Prostate gland (tissue), 2 donors: ENCODE data around the gene IKZF4. TPM values are rescaled to one million over a fixed set of nuclear protein-coding genes. Genes with fewer than 3 reads are reported as not detected.

ENCODE experiments used
- DNase-seq: peaks from one replicate; pipeline ENCODE4 v3.0.0-alpha.2; 2019; ENCODE audit warnings: low spot score
- H3K27ac ChIP-seq, 2 donors: fragments of 200-600 bp; sonication (generic); 2 replicates each; pipeline ENCODE4 v1.5.1; 2017 to 2019
- H3K27me3 ChIP-seq: fragments of 200-600 bp; sonication (generic); replicated peaks from 2 replicates; pipeline ENCODE4 v1.5.1; 2019; ENCODE audit not compliant: insufficient read depth
- H3K36me3 ChIP-seq, 2 donors: fragments of 200-600 bp; sonication (generic); 1 replicate in 1 of 2; 2 replicates in 1 of 2; pipeline versions ENCODE4 v1.5.1 to v1.8.1; 2017 to 2019
- H3K4me1 ChIP-seq: fragments of 200-600 bp; sonication (generic); replicated peaks from 2 replicates; pipeline ENCODE4 v1.5.1; 2019
- H3K4me3 ChIP-seq, 2 donors: fragments of 200-600 bp; sonication (generic); 2 replicates each; pipeline ENCODE4 v1.5.1; 2017 to 2019
- H3K9me3 ChIP-seq: fragments of 200-600 bp; sonication (generic); 2 replicates; pipeline ENCODE4 v1.5.1; 2017
- POLR2A ChIP-seq: fragments of 450-650 bp; IDR thresholded peaks from one replicate; pipeline ENCODE4 v1.6.1; 2016; ENCODE audit warnings: antibody characterized with exemption, mild to moderate bottlenecking
- POLR2AphosphoS5 ChIP-seq: sonication (generic); formaldehyde crosslinking; IDR thresholded peaks from one replicate; pipeline ENCODE4 v1.6.1; 2017; ENCODE audit warnings: antibody characterized with exemption
- WGBS: methylation state at CpG from one replicate; pipeline ENCODE4 v1.1.5; 2018; 5-methylcytosine and 5-hydroxymethylcytosine counted together
- intact Hi-C: fragments of 100-400 bp; cut with DNase I; formaldehyde crosslinking; loops from one replicate; pipeline ENCODE4 v1.14.2; 2022
- total RNA-seq, 2 donors: library from RNA; depleted of rRNA; stranded (reverse); fragments of >200 nt; gene quantifications; one replicate each; pipeline ENCODE4 v1.1.0, GENCODE V29; 2016
- TF ChIP-seq, protein P1 (sequence below), 4 experiments: fragments of 200-600 bp in 2 of 4; fragments of 450-650 bp in 2 of 4; sonication (generic) in 2 of 4; IDR thresholded peaks; 1 replicate in 3 of 4; 2 replicates in 1 of 4; pipeline ENCODE4 v1.5.1; 2016 to 2019; ENCODE audit warnings: antibody characterized with exemption in 4 of 4, mild to moderate bottlenecking in 2 of 4, moderate library complexity in 2 of 4

IKZF4 gene
- total RNA-seq, 2 donors from 2014 or later: 2.2 to 6.2 TPM

DNA sequence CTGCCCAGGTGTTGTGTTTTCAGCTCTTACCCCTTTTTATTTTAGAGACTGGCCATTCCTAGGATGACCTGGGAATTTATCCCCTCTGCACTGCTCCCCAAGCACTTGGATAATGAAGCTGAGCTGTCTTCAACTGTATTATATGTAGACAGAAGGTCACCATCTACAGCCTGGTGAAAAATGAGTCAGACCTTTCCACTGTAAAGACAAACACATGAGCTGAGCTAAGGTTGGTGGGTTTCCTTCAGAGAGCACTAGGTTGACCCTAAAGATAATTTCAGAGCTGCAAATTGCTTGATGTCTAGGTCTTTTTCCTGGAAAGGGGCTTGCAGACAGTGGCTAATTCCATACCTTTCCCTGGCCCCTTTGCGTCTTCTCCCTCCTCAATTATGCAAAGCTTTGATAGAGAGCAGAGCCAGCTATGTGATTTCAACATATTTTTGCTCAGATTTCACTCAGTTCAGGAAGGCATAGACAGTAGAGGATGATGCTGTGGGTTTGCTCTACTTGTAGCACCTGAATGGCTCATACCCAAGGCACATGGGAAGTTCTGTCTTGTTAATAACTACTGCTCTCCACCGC is 9.2 kb upstream of the IKZF4 start:
- WGBS: 98% methylated on average over 2 of the region's 2 CpGs
- H3K9me3 ChIP-seq: no peaks in the 10 kb centered on the region
- no peak overlapping the region for H3K4me3 ChIP-seq
- intact Hi-C loops: no loop called here
- no peaks in the 10 kb centered on the region for H3K4me1 ChIP-seq
- no peak for TF ChIP-seq POLR2A
- no peak for TF ChIP-seq POLR2AphosphoS5
- TF ChIP-seq, protein P1, sequence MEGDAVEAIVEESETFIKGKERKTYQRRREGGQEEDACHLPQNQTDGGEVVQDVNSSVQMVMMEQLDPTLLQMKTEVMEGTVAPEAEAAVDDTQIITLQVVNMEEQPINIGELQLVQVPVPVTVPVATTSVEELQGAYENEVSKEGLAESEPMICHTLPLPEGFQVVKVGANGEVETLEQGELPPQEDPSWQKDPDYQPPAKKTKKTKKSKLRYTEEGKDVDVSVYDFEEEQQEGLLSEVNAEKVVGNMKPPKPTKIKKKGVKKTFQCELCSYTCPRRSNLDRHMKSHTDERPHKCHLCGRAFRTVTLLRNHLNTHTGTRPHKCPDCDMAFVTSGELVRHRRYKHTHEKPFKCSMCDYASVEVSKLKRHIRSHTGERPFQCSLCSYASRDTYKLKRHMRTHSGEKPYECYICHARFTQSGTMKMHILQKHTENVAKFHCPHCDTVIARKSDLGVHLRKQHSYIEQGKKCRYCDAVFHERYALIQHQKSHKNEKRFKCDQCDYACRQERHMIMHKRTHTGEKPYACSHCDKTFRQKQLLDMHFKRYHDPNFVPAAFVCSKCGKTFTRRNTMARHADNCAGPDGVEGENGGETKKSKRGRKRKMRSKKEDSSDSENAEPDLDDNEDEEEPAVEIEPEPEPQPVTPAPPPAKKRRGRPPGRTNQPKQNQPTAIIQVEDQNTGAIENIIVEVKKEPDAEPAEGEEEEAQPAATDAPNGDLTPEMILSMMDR (IDR thresholded peaks at IDR 0.05): no peak
- DNase-seq: no peak
- H3K27me3 ChIP-seq: no peaks in the 10 kb centered on the region
- no peaks in the 10 kb centered on the region for H3K36me3 ChIP-seq
- H3K27ac ChIP-seq: no peak overlapping the region

DNA sequence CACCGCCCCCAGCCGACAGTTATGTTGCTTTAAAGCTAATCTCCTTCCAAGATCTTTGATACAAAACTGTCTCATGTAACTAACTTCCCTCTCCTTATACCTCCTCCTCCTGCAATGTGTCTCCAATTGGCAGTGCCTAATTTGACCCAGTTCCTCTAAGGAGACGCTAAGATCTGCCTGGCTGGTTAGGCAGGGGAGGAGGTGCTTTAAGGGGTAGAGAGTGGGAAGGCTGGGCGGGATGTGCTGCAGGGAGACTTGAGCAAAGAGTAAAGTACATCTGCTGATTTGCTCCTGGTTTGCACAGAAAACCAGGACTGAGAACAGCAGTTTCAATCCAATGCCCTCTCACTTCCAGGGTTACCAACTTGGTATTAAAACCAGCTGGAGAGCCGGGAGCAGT is 7.4 kb upstream of the IKZF4 start:
- Histone ChIP-seq H3K4me1 (no peaks in the 10 kb centered on the region), H3K27ac (peak overlapping the region in 1 of 2 donors; percentile 50), H3K36me3 (no peaks in the 10 kb centered on the region), H3K9me3 (no peaks in the 10 kb centered on the region), H3K27me3 (no peaks in the 10 kb centered on the region), H3K4me3 (no peak overlapping the region)
- 59% methylated on average over 5 of the region's 5 CpGs for WGBS
- DNase-seq: no peak
- intact Hi-C loops: no loop called here
- TF ChIP-seq POLR2A (no peak), POLR2AphosphoS5 (peak; percentile 12)

DNA sequence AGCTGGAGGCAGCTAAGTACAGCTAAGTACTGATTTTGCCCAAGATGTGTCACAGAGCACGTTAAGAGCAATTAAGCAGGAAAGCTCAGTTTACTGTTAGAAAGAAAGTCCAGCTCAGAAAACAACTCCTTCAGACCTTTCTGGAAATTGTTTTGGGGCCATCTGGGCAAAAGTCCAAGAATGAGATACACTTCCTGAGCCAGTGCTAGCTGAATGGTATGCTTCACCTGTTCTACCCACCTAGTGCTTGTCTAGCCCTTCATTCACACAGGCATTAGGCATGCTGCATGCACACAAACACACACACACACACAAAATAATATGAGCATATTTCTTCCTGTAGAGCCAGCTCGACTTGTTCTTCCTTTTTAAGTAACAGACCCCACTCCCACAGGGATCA is 6.6 kb upstream of the IKZF4 start:
- Histone ChIP-seq H3K27ac (peak overlapping the region in 1 of 2 donors; percentile 50), H3K27me3 (no peaks in the 10 kb centered on the region), H3K4me3 (no peak overlapping the region), H3K9me3 (no peaks in the 10 kb centered on the region), H3K36me3 (no peaks in the 10 kb centered on the region), H3K4me1 (no peaks in the 10 kb centered on the region)
- DNase-seq: no peak
- intact Hi-C loops: no loop called here
- 26% methylated on average over 2 of the region's 2 CpGs for WGBS
- TF ChIP-seq POLR2A (no peak), POLR2AphosphoS5 (no peak)
- TF ChIP-seq, protein P1 (IDR thresholded peaks at IDR 0.05): no peak

DNA sequence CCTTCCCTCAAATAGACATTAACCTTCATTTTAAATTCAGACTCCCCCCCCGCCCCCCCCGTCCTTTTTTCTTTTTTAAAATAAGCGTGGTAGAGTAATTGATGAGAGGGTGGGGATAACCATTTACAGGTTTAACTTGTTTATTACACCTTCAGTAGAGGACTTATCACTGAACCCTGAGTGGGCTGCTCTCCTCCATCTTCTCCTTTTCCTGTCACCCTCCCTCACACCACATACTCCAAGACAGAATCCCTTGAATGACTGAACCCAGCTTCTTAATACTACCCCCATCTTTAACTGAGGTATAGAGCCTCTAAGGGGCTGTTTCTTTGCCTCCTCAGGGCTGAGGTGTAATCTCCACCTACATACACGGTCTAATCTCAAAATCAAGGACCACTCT is 3.7 kb upstream of the IKZF4 start:
- Histone ChIP-seq H3K4me1 (no peaks in the 10 kb centered on the region), H3K36me3 (no peaks in the 10 kb centered on the region), H3K4me3 (no peak overlapping the region), H3K9me3 (no peaks in the 10 kb centered on the region), H3K27me3 (no peaks in the 10 kb centered on the region), H3K27ac (no peak overlapping the region)
- intact Hi-C loops: no loop called here
- 89% methylated on average over 4 of the region's 4 CpGs for WGBS
- no peak for DNase-seq
- TF ChIP-seq POLR2A: no peak

DNA sequence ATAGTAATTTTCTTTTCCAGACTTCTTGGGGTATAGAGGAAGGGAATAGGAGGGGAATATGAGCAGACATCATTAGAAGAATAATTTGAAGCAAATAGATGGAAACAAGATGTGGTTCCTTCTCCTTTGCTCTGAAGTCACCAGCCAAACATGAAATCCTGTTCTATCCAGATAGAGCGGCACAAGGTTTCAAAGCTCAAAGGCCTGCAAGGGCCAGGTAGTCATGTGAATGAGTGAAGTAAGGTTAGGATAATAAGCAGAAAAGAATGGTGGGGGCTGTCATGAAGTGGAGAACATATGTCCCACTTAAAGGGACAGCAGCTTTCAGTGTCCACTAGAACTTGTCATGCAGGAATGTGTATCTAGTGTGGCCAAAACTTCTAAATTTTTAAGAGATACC is 2.5 kb upstream of the IKZF4 start:
- intact Hi-C loops: no loop called here
- H3K27me3 ChIP-seq: no peaks in the 10 kb centered on the region
- TF ChIP-seq POLR2AphosphoS5 (no peak), POLR2A (no peak)
- TF ChIP-seq, protein P1 (IDR thresholded peaks at IDR 0.05): no peak
- WGBS: 88% methylated on average over 1 of the region's 1 CpG
- no peaks in the 10 kb centered on the region for H3K9me3 ChIP-seq
- H3K36me3 ChIP-seq: no peaks in the 10 kb centered on the region
- DNase-seq: no peak
- no peak overlapping the region for H3K27ac ChIP-seq
- no peaks in the 10 kb centered on the region for H3K4me1 ChIP-seq
- no peak overlapping the region for H3K4me3 ChIP-seq

DNA sequence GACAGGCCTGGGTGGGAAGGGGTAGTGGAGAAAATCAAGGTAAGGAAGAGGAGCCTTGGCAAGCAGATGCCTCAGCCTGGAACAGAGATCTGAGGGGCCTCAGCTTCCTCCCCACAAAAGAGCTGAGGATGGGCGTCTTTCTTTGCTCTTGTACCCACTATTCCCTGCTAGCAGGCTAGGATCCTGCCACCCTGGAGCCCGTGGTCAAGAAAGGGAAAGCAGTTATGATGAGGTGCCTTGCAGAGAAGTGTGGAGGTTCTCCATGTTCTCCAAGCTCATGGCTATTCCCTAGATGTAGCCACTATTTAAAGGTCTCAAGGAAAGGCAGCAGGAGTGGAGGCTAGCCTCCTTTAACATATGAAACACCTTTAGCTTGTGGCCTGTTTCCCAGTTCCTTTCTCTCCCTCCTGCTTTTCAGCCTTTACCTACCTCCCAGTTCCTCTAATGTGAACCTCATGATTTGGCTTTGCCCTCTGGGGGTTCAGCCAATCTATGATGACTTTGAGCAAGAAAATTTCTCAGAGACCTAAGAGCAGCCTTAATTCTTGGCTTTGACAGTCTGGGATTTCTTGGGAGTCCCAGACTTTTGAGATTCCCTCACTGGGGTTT is 1.1 kb downstream of the IKZF4 start:
- 50% methylated on average over 2 of the region's 2 CpGs for WGBS
- TF ChIP-seq POLR2AphosphoS5 (no peak), POLR2A (no peak)
- TF ChIP-seq, protein P1 (IDR thresholded peaks at IDR 0.05): no peak
- Histone ChIP-seq H3K36me3 (no peaks in the 10 kb centered on the region), H3K4me3 (no peak overlapping the region), H3K9me3 (no peaks in the 10 kb centered on the region), H3K4me1 (no peaks in the 10 kb centered on the region), H3K27me3 (no peaks in the 10 kb centered on the region), H3K27ac (peak overlapping the region in 1 of 2 donors; percentile 47)
- no peak for DNase-seq
- intact Hi-C loops: no loop called here
